COLO829 (cell line): ENCODE results near the gene SETDB1.

Experiments
- DNase-seq: peaks from one replicate; pipeline ENCODE4 v3.0.0; 2012; ENCODE audit warnings: low spot score

Gene SETDB1

DNA sequence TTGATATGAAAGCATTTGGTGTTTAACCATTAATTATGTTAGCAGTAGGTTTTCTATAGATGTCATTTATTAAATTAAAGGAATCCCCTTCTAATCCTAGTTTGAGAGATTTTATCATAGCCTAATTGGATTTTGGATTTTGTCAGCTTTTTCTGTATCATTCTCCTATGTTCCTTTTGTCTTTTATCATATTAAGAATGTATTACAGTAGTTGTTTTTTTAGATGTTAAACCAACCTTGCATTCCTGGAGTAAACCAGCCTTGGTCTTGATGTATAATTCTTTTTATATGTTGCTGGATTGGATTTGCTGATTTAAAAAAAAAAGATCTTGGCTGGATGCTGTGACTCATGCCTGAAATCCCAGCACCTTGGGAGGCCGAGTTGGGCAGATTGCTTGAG, 5.6 kb downstream of the SETDB1 start:
- no peak for DNase-seq

DNA sequence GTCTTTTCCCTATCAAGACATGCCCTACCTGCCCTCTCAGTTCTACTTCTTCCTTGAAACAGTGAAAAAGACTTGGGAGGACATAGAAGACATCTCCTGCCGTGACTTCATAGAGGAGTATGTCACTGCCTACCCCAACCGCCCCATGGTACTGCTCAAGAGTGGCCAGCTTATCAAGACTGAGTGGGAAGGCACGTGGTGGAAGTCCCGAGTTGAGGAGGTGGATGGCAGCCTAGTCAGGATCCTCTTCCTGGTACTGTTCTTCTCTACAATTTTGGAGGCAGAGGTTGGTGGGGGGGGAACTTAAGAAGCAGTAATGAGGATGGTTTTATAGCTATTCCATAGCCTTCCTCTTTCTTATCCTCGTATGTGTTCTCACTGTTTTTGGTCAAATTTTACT, 18.7 kb downstream of the SETDB1 start:
- no peak for DNase-seq

- DNase-seq, result no peak
These were observed 28.5 kb downstream of the SETDB1 start for GRCh38 chr1:150954708-150955107.

- DNase-seq, result no peak
These were observed 29.1 kb downstream of the SETDB1 start for GRCh38 chr1:150955280-150955679.

DNA sequence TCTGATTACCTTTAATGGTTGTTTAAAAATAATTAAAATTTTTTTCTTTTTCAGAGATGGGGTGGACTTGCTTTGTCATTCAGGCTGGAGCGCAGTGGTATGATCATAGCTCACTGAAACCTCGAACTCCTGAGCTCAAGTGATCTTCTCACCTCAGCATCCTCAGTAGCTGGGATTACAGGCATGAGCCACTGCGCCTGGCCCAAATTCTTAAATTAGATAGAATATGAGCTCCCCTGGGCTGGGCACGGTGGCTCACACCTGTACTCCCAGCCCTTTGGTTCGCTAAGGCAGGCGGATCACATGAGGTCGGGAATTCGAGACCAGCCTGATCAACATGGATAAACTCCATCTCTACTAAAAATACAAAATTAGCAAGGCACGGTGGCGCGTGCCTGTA, 31.5 kb downstream of the SETDB1 start:
- DNase-seq, result no peak

- no peak for DNase-seq
These were observed 34.5 kb downstream of the SETDB1 start for GRCh38 chr1:150960646-150961045.

DNA sequence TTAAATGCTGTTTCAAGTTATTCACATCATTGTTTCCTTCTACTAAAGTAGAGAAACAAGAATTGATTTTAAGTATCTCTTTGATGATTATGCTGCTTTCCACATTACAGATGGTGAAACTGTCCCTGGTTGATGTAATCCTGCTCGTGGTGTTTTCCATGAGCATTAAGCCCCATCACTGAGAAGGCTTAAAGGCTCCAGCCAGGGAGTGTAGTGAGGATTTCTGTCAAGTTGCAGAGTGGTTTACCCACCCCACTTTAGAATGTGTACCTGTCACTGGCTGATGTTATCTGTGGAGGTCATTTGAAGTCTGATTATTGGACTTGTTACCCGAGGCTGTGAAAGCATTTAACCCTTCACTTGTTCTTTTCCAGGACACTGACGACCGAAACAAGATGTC, 35.6 kb downstream of the SETDB1 start:
- no peak for DNase-seq

GRCh38 chr1:150963321-150964163, 37.4 kb downstream of the SETDB1 start:
- DNase-seq, result no peak

DNA sequence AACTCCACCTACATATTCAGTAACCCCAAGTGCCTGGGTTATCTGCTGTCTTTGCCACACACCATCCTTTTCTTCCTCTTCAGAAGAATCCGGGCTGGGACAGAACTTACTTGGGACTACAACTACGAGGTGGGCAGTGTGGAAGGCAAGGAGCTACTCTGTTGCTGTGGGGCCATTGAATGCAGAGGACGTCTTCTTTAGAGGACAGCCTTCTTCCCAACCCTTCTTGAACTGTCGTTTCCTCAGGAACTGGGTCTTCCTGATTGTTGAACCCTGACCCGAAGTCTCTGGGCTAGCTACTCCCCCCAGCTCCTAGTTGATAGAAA, 38.0 kb downstream of the SETDB1 start:
- no peak for DNase-seq

DNA sequence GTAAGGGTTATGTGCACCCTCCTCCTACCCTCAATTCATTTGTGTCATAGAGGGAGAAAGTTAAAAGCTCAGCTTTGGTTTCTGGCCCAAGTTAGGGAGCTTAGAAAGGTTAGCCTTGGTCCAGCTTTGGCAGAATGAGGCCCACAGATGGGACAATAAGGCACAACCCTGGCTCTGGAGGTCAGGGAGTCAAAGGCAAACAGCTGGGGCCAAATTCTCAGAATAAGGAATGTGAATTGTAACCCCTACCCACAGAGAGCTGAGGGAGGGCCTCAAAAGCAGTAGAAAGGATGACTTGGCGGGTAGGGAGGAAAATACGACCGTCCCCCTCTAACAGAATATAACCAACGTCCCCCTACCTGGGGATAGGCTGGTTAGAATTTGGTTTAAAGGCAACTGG, 39.4 kb downstream of the SETDB1 start:
- DNase-seq, result no peak

- DNase-seq, result no peak
These were observed 39.8 kb downstream of the SETDB1 start for GRCh38 chr1:150966011-150966410.

GRCh38 chr1:150967936-150968335, 41.8 kb downstream of the SETDB1 start:
- DNase-seq, result no peak

- DNase-seq, result no peak
These were observed 42.3 kb downstream of the SETDB1 start for GRCh38 chr1:150968491-150968890.

DNA sequence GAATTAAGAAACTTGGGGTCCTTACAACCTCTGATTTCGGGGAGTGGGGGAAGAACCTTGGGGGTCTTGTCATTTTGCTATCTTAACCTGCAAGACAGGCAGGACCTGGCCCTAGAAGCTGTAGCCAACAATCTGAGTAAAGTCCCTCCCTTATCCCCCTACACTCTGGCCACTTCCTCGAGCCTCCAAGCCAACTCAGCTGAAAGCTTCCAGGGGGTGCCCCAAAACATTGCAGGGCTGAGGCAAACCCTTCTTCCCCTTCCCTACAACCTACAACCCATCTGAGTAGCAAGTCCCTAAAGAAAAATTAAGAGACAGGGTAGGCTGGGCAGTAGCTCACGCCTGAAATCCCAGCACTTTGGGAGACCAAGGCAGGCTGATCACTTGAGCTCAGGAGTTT, 43.5 kb downstream of the SETDB1 start:
- DNase-seq, result no peak

- no peak for DNase-seq
These were observed 44.8 kb downstream of the SETDB1 start for GRCh38 chr1:150970808-150971582.

DNA sequence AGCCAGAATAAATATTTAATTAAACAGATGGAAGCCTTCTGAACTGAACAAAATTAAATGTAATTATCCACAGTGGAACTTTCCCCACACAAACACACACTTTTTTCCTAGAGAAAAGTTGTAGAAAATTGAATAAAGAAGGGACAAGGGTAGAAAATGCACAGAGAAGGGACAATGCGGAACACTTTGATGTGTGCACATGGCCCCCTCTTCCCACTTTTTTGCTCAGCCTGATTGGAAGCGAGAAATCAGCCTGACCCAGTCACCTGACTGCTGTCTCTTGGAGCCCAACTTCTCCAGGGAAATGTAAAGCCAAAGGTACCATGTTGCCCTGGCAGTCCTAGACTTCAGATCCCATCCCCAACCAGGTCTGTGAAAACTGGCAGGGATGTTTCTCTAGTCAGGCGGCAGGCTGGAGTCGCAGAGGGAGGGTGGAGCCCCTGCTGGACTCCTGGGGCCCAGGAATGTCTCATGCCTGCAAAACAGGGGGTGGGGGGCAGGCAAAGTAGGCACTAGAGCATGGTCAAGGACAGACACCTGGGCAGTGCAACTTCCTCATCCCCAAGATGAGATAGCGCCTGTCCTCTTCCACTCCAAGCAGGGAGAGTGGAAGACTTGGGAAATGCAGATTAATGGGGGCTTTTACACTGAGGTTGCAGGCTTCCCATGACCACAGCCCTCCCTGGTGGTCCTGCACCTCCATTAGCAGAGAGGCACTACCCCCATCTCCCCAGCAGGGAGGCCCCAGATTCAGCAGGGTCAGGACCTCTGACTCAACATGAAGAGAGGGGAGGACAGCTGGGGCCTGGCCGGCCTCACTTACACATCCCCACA, 45.6 kb downstream of the SETDB1 start:
- DNase-seq, result no peak

- no peak for DNase-seq
These were observed 46.3 kb downstream of the SETDB1 start for GRCh38 chr1:150972417-150972940.

GRCh38 chr1:150973258-150973835, 47.2 kb downstream of the SETDB1 start:
- DNase-seq, result no peak

DNA sequence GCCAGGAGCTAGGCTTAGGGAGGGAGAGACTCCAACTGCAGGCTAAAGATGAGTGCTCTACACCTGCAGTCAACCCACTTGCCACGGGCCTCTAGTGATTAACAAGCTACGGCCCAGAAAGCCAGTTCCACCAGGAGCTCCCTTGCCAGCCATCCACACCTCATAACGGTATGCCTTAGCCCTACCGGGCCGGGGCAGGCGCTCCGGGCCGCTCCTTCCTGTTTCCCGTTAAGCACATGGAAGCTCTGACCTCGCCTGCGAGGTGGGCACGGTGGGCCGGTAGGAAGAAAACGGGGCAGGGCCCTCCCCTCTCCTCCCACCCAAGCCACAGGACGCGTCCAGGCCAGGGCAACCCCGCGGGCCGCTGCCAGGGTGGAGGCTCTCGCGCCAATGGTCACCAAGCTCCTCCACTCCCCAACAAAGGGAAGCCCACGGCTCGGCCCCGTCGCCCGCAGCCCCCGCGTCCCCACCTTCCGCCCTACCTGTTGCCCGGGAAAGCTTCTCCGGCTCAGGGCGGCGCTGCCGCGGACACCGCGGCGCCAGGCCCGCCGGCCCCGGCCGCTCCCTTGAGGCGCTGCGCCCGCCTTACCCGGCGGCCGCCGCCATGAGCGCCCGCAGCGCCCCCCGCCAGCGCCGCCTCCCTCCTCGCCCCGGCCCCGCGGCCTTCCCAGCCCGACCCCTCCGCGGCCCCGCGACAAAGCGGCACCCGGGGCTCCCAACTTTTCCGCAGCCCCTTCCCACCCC, 47.8 kb downstream of the SETDB1 start:
- DNase-seq, result no peak

GRCh38 chr1:150974580-150975478, 48.7 kb downstream of the SETDB1 start, which contains the start of gene CERS2:
Gene CERS2, minus strand, starts transcription at chr1:150974835. Its CDS starts 5,745 bp downstream, at chr1:150969090.
- DNase-seq, result peak; percentile 75
